Hepatocyte (in vitro differentiated cells): Measurements from ENCODE around the gene RPE65.

Experiments
- EZH2 ChIP-seq: fragments of 200-600 bp; sonication (generic); IDR thresholded peaks from 2 replicates; pipeline ENCODE4 v1.6.1; 2016; ENCODE audit warnings: antibody characterized with exemption, mild to moderate bottlenecking, borderline replicate concordance
- TF ChIP-seq, protein P1 (sequence below): fragments of 200-600 bp; sonication (generic); IDR thresholded peaks from 2 replicates; pipeline ENCODE4 v1.5.1; 2016; ENCODE audit warnings: antibody characterized with exemption, mild to moderate bottlenecking; ENCODE audit not compliant: poor library complexity

DNA sequence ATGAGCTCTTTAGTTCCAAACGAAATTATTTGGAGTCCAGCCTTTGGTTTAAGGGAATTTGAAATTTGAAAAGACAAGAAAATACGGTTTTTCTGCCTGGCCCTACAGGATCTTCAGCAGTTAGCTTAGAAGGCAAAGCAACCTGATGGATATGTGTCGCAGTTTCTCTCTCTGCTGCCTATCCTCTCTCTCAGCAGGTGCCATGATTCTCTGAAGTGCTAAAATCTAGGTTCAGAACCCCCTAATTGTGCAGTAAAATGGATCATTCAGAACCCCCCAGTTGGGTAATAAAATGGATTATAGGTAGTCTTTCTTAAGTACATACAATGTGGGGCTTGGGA is 47.6 kb upstream of the RPE65 start:
- TF ChIP-seq, protein P1, sequence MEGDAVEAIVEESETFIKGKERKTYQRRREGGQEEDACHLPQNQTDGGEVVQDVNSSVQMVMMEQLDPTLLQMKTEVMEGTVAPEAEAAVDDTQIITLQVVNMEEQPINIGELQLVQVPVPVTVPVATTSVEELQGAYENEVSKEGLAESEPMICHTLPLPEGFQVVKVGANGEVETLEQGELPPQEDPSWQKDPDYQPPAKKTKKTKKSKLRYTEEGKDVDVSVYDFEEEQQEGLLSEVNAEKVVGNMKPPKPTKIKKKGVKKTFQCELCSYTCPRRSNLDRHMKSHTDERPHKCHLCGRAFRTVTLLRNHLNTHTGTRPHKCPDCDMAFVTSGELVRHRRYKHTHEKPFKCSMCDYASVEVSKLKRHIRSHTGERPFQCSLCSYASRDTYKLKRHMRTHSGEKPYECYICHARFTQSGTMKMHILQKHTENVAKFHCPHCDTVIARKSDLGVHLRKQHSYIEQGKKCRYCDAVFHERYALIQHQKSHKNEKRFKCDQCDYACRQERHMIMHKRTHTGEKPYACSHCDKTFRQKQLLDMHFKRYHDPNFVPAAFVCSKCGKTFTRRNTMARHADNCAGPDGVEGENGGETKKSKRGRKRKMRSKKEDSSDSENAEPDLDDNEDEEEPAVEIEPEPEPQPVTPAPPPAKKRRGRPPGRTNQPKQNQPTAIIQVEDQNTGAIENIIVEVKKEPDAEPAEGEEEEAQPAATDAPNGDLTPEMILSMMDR: no peak
- TF ChIP-seq EZH2: no peak
